GM10266 (cell line): ENCODE data around the gene COL23A1.

Experiments
- DNase-seq: peaks from one replicate; pipeline ENCODE4 v3.0.0; 2012; ENCODE audit errors: extremely low spot score
- CTCF ChIP-seq: IDR thresholded peaks from 2 replicates; pipeline ENCODE4 v1.5.1; 2012; ENCODE audit warnings: mild to moderate bottlenecking, low read depth; ENCODE audit not compliant: control insufficient read depth, insufficient read depth; ENCODE audit errors: missing control alignments

The COL23A1 gene

GRCh38 chr5:178389026-178389729, 201.0 kb downstream of the COL23A1 start:
- DNase-seq, result no peak

GRCh38 chr5:178388386-178389025, 201.7 kb downstream of the COL23A1 start:
- no peak for DNase-seq
- no peak for TF ChIP-seq CTCF

More at GRCh38 chr5:178389026-178389729, 201.0 kb downstream of the COL23A1 start:
- no peak for TF ChIP-seq CTCF

GRCh38 chr5:178387856-178388190, 202.4 kb downstream of the COL23A1 start:
- no peak for TF ChIP-seq CTCF
- DNase-seq, result no peak

- no peak for DNase-seq
These were observed 202.9 kb downstream of the COL23A1 start for GRCh38 chr5:178387061-178387855.

GRCh38 chr5:178386336-178386931, 203.8 kb downstream of the COL23A1 start:
- no peak for TF ChIP-seq CTCF
- DNase-seq, result no peak

More at GRCh38 chr5:178387061-178387855, 202.9 kb downstream of the COL23A1 start:
- TF ChIP-seq CTCF, result no peak

- TF ChIP-seq CTCF, result no peak
- no peak for DNase-seq
These were observed 204.7 kb downstream of the COL23A1 start for GRCh38 chr5:178385496-178385890.
